Colon (tissue), 2 donors: Measurements from ENCODE around the gene MEF2C.

ENCODE experiments used
- FAIRE-seq: peaks from 2 replicates; lab custom pipeline; 2012; peaks lifted over from hg19 to GRCh38; lab: Jason Lieb, UNC
- donor health status: control.
- donor health status: control.

MEF2C gene

DNA sequence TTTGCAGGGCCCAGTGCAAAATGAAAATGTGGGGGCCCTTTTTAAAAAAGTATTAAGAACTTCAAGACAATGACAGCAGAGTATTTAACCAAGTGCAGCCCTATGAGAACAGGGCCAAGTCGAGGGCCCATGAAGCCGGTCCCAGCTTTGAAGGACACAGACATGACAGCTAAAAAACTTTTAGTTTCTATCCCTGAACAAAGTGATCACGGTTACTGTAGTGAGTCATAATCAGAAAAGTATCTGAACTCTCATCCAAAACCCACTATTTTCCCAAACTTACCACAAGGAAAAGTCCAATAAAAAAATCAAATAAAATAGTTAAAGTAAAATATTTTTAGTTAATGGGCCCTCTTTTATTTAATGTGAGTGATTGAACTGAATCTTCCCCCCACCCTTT lies 126.0 kb downstream of the MEF2C start:
- FAIRE-seq: no peak

DNA sequence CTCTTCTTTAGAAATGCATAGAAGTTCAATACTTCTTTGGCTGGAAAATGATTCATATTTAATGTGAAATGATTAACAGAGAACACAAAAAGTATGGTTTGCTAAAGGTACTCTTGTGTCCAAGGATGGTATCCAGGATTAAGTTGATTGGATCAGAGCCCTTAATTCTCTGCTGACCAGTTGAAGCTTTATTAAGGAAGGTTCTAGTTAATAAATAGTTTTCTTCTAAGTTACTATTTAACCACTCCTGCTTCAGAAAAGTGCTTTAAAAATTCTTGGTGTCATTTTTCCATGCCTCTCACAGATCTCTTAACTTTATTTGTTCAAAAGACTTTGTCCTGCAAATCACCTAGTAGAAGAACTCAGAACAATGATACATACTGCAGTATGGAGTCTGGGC lies 134.3 kb downstream of the MEF2C start:
- FAIRE-seq: no peak

DNA sequence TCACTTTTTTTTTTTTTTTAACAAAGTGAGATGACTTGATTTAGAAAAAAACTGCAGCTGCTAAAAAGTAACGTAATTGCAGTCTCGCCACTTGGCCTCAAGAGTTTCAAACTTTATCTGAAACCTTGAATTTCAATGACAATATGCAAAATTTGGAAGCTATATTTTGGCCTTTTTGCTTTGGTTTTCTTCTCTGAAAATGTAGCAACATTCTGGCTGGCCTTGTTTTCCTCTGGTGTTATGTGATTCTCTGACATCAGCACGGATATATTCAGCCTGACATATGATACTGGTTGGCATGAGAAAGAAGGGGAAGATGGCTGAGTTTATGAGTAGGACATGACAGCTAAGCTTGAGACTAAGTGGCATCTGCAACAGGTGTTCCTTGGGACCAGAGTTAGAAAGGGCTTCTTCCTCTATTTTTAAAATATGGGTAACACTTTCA lies 136.5 kb downstream of the MEF2C start:
- no peak for FAIRE-seq

DNA sequence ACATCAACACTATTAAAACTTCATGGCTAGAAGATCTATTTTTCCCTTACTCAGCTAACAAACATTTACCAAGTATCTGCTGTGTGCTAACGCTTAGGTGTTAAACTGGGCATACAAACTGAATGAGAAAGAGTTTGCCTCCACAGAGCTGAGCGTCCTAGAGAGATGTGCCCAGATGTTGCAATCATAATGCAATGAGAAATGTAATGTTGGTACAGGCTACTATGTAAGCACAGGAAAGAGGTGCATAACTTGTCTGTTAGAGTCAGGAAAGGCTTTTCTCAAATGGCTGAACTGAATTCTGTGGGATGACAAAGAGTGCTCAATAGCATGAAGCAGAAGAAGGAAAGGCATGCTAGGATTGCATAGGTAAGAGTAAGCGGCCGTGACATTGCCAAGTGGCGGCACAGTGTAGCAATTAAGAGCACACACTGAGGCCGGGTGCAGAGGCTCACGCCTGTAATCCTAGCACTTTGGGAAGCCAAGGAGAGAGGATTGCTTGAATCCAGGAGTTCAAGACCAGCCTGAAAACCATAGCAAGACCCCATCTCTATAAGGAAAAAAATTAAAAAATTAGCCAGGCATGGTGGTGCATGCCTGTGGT lies 137.8 kb downstream of the MEF2C start:
- no peak for FAIRE-seq

DNA sequence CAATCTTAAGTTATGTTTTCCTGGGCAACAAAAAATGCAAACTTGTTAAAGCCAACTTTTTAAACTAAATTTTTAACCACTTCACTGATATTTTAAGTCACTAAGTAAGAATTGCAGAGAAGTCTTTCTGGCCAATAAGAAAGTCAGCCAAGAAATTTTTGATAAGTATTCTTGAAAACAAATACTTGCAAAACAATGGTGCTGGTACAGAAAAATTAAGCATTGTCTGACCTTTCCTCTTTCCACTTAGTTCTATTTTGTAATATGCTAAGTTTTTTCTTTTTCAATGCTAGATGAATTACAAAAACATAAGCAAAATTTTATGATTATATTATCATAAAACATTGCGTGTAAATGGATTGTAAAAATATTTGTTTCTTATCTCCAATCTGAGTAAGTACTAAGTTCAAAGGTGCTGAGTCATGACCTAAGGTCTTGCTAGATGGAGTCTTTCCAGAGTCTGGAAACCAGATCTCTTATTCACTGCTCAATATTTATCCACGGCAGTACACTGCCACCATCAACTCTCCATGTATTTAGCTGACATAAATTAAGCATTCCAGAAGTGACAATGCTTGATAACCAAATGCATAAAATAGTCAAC lies 139.7 kb downstream of the MEF2C start:
- FAIRE-seq: no peak

DNA sequence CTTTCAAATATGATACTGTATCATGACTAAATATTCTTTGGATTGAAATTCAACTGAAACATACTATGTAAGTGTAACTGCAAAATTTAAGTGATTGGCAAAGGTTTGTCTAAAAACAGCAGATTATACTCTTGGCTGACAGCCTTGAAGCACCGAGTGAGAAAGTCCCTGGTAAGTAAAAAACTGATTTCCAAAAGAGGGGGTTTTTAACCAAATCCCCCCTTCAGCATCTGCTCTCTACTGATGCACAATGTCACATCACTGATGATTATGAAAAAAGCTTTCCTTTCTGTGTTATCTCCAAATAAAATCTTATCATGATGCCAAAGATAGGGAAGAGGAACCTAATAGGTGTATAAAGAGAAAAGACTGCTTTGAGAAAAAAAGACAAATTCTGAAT lies 141.0 kb downstream of the MEF2C start:
- FAIRE-seq: no peak

DNA sequence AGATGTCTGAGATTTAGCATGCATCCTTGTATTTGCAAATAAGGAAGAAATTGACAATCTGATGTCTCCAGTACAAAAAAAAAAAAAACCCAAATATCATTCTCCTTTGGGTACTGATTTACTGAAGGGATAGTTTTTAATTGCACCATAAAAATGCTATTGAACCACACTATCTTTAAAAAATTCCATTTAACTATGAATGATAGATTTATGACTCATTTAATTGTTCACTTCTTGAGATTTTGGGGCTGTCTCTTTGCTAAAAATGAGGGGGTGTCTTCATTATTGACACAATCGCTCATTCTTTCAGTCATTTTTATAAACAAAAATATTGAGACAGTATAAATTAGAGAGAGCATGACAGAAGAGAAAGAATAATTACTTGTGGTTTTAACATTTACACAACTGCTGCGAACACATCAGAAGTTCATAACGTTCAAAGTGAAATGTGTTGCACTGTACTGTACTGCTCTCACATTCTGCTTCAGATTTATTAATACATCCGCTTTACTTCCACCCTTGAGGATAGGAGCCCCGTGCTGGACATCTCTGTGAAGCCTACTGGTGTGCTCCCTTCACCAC lies 142.3 kb downstream of the MEF2C start:
- no peak for FAIRE-seq

DNA sequence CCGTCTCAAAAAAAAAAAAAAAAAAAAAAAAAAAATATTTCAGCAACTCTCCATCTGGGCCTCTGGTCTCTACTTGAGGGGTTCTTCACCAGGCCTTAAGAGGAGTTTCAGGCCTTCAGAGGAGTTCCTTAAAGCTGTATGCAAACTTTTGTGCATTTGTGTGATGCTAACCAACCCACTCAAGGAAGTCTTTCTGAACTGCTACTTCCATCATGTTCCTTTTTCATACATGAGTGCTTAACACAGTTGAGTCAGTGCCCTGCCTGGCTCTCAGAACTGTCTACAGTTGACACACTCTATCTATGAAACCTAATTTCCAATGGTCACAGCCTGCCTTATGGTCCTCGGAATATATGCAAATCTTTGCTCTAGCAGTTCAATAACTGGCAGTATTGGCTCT lies 146.5 kb downstream of the MEF2C start:
- FAIRE-seq: no peak

DNA sequence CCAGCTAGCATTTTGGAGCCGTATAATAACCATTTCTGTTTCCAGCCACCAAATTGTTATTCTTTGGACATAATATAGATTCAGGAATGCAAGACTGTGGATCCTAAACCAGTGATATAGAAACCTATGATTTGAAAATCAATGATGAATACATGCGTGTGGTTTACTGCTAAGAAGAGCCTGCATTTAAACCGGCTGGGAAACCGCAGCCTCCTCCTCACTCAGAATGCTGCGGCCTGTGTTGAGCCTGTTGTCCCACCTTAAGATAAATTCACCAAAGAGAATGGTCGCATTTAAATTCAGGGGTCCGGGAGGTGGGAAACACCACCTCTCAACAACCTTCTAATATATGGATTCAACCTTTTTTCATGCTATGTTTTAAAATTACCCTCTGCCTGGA lies 148.0 kb downstream of the MEF2C start:
- no peak for FAIRE-seq

DNA sequence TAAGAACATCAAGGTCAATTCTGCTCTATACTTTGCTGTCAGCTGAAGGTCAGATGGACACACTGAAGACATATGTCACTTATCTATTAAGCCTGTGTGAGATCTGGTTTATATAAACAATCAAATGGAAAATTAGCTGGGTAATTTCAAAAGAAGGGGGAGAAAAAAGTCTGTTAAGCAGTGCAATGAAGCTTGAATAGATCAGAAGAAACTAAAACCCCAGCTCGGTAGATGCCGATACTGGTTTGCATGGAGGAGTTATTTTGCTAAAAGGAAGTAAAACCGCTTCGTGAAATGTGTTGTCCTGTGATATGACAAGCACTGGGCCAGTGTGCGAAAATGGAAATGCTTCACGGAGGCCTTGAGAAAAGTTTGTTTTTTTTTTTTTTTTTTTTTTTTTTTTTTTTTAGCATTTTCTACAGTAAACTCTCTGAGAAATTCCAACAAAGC lies 148.8 kb downstream of the MEF2C start:
- FAIRE-seq: no peak

DNA sequence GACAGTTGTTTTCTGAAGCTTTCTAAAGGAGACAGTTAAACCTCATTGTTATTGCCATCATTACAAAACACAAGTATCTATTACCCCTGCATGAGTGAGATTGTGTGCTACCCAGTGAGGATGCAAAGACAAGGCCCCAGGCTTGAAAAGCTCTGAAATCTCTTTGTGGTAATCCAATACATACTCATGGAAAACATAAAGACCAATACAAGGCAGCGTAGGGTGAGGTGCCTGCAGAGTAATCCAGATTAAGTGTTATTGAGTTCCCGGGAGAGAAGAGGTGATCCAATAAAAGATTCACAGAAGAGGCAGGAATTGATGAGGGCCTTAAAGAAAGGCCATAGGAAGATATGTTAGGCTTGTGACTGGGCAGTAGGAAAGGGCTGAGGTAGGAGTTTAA lies 150.1 kb downstream of the MEF2C start:
- no peak for FAIRE-seq

DNA sequence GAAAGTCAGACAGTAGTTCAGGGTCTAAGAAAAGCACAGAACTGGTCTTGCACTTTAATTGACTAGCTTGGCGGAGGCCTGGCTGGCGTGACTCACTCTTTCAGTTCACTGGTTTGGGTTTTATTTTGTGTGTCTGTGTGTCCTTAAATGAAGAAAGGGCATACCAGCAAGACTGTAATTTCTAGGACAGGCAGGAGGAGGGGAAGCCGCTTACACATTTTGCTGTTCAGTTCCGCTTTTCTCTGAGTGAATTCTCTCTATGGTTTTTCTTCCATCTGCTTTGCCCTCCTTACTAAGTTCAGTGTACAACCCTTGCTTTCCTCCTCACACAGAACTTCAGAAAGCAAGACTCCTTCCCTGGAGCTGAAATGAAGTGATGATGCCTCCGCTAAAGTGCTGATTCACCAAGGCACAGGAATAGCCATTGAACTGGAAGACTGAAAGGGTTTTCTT lies 150.8 kb downstream of the MEF2C start:
- FAIRE-seq: no peak

DNA sequence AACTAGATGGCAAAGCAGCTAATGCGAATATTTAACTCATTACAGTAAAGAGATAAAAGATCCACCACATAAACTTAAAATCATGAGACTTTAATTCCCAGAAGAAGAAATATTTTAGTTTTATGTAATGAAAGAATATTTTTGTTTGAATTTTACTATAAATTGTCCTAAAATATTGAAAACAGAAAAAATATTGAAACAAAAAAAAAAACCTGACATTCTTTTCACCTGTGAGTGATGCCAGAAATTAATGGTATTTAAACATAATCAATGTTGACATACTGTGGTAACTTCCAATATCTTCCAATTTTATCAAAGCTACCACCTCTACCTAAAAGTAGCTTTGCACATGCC lies 153.2 kb downstream of the MEF2C start:
- no peak for FAIRE-seq

DNA sequence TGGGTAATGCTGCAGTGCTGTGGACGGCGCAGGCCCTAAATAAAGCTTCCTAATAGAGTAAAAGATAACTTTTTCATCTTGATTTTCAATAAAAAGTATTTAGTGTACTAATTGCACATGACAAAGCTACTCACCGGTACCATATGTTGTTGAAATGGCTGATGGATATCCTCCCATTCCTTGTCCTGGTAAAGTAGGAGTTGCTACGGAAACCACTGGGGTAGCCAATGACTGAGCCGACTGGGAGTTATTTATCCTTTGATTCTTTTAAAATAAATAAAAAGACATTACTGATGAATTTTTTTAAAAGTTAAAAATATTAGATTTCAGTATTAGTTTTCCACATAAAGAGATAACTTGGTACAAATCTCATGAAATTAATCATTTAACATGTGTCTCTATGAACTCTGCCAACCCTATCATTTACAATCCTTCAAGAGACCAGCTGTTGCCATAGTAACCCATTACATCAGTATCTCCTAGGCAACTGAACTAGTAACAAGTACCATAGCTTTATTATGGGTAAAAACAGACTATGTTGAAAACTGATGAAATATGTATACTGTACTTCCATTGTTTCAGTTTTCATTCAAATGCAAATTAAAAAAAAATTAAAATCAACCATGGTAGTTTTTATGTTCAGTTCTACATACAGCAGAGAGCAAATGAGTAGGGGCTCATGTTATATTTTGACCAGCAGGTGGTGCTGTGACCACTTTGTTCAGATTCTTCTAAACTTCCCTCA lies 153.7 kb downstream of the MEF2C start:
- FAIRE-seq: peak; percentile 92

DNA sequence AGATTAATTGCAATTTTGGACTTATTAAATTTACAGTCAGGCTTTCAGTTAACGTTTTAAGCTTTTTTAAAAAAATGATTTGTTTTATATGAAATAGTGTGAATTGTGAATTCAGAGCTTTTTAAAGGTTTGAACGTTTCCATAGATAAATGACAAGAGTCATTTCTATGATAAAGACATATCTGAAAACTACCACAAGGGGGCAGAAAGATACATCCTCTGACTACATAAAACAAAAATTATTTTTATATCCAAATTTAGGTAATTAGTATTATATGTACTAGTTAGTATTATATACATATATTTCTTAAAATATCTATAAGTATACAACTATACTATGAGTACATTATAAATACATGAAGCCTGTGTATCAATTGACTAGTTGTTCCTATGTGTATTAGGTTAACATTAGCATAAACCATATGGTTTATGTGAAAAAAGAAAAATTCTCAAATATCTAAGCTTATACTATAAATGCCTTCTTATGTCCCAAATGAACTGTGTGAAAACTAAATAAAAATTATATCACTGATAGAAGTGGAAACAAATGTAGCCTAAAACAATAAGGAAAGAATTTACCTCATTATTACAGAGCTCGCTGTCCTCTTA lies 155.2 kb downstream of the MEF2C start:
- peak; percentile 97 for FAIRE-seq

DNA sequence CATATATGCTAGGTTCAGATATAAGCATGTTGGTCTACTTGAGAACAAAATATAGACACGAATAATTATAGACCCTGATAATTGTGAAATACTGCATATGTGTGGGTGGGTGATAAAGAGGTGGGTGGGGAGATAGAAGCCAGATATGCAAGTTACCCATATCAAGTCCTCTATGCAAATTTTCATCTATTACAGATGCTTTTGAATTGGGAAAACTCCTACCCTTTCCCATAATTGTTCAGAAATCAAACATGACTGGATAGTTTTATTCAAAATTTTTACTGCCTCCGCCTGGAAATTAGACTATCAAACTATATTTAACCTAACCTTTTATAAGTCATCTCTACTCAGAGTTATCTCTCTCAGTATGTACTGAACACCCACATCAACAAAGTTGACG lies 157.5 kb downstream of the MEF2C start:
- no peak for FAIRE-seq

DNA sequence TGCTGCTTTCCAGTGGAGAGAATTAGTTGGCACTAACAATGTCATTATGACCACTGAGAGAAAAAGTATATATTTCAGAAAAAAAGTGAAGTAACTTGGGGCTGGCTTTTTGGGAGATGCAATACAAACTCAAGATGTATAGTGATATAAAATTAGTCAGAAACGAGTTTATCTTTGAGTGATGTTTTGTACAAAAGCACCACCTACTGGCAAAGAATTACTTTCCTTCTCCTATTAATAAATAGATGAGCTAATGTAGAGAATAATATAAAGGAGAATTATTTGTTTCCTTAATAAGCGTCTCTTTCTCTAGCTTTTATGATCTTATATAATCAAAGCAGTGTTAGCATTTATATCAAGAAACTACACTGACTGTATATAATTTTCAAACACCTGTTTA lies 158.8 kb downstream of the MEF2C start:
- FAIRE-seq: no peak

DNA sequence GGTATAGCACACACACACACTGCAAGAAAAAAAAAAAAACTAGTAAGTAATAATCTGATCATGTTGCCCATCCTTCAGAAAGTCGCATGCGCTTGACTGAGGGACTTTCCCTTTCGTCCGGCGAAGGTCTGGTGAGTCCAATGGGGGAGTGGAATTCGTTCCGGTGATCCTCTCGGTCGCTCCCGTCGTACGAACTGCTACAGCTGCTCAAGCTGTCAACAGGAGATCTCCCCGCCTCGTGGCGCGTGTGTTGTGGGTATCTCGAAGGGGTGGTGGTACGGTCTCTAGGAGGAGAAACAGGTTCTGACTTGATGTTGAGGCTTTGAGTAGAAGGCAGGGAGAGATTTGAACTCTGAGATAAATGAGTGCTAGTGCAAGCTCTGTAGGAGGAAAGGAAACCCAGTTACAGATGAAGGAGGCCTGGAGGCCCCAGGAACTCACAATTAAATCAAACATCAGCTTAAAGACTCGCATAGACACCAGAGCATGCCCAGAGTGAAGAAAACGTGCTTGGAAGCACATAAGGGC lies 160.4 kb downstream of the MEF2C start:
- no peak for FAIRE-seq

DNA sequence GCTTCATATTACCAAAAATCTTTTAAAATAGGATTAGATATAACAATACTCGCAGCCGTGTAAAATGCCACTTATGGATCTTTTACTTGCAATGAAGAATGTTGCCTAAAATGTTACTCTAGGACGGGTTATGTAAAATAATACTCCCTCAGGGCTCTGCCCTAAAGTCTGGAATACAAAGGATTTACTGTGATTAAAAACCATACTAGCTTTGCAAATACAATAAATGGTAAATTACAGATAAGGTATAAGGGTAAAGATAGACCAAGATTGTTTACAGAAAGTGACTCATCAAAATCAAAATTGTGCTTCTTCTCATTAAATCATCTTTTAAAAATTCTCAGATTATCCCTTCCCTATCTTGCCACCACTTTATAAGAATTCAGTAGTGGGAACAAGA lies 163.6 kb downstream of the MEF2C start:
- FAIRE-seq: peak; percentile 28

DNA sequence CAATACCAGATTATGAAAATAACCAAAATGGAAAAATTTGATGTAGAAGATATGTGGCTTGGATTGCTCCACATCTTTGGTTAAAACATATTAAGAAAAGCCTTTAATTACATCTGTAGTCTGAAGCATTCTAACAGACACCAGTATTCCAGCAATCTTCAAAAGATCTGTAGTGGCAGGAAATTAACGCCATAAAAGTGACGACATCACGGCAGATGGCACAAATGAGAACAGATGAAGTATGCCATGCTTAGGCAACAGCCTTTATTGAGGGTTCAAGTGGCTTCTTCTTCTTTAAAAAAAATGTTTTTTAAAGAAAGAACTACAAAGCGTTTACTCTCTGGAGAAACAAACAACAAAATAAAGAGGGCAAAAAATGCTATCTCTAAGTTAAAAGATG lies 164.2 kb downstream of the MEF2C start:
- no peak for FAIRE-seq

DNA sequence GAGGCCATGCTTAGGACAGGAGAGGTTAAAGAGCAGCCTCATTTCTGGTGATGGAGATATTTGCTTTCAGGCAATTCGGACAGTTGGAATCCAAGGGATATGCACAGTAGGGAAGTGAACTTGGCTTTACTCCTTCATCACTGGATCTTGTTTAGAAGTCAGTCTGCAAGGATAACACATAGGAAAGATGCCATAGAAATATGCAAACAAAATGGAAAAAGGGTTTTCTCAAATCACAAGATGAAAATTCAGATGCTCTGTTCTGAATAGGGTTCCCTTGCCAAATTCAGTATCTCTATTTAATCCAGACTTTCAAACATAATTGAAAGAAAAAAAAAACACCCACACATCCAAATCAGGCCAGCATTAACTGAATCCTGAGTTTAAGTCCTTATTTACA lies 166.9 kb downstream of the MEF2C start:
- no peak for FAIRE-seq

DNA sequence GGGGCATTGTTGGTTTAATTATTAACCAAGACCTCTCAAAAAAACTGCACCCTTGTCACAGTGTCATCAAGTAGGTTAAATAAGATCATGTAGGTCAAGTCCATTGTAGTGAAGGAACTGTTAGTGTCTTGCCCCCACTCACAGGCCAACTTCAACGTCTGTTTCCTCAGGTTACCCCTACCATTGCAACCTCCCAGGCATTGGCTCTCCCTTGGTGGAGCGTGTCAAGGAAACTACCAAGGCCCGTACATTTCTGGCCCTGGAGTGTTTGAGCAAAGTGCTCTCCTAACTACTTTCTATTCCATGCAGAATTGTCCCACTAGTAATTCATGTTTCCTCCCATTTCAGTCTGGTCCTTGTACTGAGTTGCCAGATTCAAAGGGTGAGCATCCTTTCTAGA lies 167.5 kb downstream of the MEF2C start:
- FAIRE-seq: no peak

DNA sequence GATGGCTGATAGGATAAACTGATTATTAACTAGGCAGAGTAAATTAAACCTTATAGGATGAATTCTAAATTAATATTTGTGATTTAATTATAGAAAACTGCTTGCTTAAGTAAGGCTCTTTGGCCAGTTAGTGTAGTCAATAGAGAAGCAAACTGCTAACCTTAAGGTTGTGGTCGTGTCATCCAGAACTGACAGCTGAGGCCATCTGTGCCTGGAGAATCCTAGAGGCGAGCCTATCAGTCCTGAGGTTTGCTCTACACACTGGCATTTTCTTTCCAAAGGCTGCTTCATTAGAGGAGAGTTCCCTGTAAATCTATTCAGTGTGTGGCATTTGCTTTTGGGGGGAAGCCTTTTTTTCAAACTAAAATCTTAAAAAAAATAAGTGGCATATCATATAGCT lies 169.2 kb downstream of the MEF2C start:
- FAIRE-seq: no peak
